ACC112 (cell line): ENCODE results near the gene FAM25A.
A peak's percentile ranks its signal among the peaks of the same experiment; 100 is the strongest.
"Not testable (repeated sequence)": the region's sequence is repeated elsewhere in the genome, so short reads cannot be mapped to it uniquely, and the experiment has no call there.

Experiments used
- H2AFZ ChIP-seq: fragments of 200-600 bp; sonication (generic); one replicate; pipeline ENCODE4 v1.6.0; 2017; ENCODE audit warnings: antibody characterized with exemption, low read length; ENCODE audit not compliant: unreplicated experiment
- H3K27ac ChIP-seq: fragments of 200-600 bp; sonication (generic); 2 replicates; pipeline ENCODE4 v1.5.1; 2014; ENCODE audit warnings: low read depth, mild to moderate bottlenecking, antibody characterized with exemption, low read length, moderate library complexity
- H3K27me3 ChIP-seq: fragments of 200-600 bp; sonication (generic); 2 replicates; pipeline ENCODE4 v1.6.1; 2014; ENCODE audit warnings: mild to moderate bottlenecking, antibody characterized with exemption, low read length, moderate library complexity, mixed read lengths; ENCODE audit not compliant: insufficient read depth
- H3K36me3 ChIP-seq: fragments of 200-600 bp; sonication (generic); 2 replicates; pipeline ENCODE4 v1.6.1; 2016; ENCODE audit warnings: mild to moderate bottlenecking, antibody characterized with exemption, low read length, moderate library complexity, mixed read lengths; ENCODE audit not compliant: insufficient read depth
- H3K4me1 ChIP-seq: fragments of 200-600 bp; sonication (generic); one replicate; pipeline ENCODE4 v1.6.1; 2016; ENCODE audit warnings: low read length, mixed read lengths; ENCODE audit not compliant: insufficient read depth, unreplicated experiment, control insufficient read depth
- H3K4me3 ChIP-seq: fragments of 200-600 bp; sonication (generic); 2 replicates; pipeline ENCODE4 v1.5.1; 2014; ENCODE audit warnings: mild to moderate bottlenecking, low read depth, low read length
- H3K79me2 ChIP-seq: fragments of 200-600 bp; sonication (generic); one replicate; pipeline ENCODE4 v1.6.0; 2016; ENCODE audit warnings: low read length; ENCODE audit not compliant: control insufficient read depth, unreplicated experiment, insufficient read depth

FAM25A gene

DNA sequence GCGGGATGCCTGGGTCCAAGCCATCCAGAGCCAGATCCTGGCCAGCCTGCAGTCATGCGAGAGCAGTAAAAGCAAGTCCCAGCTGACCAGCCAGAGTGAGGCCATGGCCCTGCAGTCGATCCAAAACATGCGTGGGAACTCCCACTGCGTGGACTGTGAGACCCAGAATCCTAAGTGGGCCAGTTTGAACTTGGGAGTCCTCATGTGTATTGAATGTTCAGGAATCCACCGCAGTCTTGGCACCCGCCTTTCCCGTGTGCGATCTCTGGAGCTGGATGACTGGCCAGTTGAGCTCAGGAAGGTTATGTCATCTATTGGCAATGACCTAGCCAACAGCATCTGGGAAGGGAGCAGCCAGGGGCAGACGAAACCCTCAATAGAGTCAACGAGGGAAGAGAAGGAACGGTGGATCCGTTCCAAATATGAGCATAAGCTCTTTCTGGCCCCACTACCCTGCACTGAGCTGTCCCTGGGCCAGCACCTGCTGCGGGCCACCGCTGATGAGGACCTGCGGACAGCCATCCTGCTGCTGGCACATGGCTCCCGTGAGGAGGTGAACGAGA is 10.9 kb upstream of the FAM25A start:
- not testable (repeated sequence) for H3K4me3 ChIP-seq, H3K27me3 ChIP-seq, H2AFZ ChIP-seq, H3K27ac ChIP-seq, H3K79me2 ChIP-seq, H3K4me1 ChIP-seq, H3K36me3 ChIP-seq

DNA sequence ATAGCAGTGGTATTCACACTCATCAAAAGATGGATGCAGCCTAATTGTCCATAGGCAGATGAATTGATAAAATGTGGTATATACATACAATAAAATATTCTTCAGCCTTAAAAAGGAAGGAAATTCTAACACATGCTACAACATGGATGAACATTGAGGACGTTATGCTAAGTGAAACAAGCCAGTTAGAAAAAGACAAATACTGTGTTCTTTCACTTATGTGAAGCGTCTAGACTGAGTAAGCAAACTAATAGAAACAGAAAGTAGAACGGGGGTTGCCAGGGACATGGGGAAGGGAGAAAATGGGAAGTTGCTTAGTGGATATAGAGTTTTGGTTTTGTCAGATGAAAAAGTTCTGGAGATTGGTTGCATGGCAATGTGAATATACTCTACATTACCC is 6.6 kb upstream of the FAM25A start:
- H3K4me1 ChIP-seq, H3K4me3 ChIP-seq: not testable (repeated sequence)

DNA sequence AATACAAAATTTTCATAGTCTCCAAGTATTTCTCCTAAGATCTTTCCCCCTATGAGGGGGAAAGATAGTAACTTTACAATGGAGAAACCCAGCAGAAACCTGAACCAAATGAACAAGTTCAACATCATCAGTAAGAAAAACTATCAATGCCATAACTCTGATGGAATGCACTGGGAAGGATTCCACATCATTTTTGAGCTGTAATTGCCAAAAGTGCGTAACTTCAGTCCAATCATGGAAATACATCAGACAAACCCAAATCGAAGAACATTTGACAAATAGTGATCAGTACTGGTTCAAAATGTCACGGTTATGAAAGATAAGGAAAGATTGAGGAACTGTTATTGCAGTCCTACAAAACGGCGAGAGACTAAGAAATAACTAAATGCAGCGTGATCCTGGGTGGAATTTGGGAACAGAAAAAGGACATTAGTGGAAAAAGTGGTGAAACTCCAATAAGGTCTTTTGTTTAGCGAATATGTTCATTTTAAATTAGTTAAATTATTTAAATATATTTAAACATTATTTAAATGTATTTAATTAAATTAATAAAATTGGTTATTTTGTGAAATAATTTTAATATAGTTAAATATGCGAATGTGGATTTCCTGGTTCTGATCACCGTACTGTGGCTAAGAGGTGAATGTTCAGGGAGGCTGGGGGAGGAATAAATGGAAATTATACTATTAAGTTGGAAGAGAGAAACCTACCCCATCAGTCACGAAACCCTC is 4.9 kb upstream of the FAM25A start:
- not testable (repeated sequence) for H2AFZ ChIP-seq, H3K27me3 ChIP-seq, H3K4me3 ChIP-seq, H3K79me2 ChIP-seq, H3K27ac ChIP-seq, H3K4me1 ChIP-seq, H3K36me3 ChIP-seq

More for the DNA sequence above, 6.6 kb upstream of the FAM25A start:
- not testable (repeated sequence) for H3K27ac ChIP-seq, H3K36me3 ChIP-seq, H3K27me3 ChIP-seq, H3K79me2 ChIP-seq, H2AFZ ChIP-seq

DNA sequence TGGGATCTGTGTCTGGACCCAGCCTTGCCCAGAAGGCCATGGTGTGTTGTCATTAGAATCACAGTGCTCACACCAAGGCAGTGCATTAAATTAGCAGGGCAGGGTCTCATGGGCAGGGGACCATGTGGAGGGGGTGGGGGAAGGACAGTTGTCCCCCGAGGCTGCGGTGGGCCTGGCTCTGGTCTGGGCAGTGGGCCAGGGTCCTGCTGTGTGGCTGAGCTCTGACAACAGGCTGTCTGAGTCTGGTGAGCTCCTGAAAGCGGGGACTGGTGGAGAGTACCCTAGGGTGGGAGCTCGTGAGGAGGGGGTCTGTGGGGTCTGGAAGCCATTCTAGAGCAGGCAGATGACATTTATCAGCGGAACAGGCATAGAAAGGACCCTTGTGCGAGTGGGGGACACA is 2.0 kb upstream of the FAM25A start:
- H3K27ac ChIP-seq, H3K4me1 ChIP-seq, H2AFZ ChIP-seq, H3K4me3 ChIP-seq, H3K79me2 ChIP-seq, H3K36me3 ChIP-seq, H3K27me3 ChIP-seq: not testable (repeated sequence)

DNA sequence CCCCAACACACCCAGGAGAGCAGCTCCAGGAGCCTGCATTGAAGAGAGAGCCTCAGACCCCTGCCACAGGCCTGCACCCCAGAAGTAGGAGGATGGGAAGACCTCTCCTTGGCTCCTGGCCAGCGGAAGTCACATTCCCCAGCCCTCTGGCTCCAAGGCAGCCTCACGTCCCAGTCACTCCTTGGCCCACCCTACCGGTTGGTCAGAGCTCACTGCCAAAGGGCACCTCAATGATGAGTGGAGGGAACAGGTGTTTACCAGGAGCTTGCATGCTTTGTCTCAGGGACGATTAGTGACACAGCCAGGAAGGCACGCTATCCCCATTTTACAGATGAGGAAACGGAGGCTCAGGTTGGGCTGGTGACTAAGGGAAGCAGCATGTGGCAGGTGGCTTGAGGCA is 1.0 kb upstream of the FAM25A start:
- not testable (repeated sequence) for H3K36me3 ChIP-seq, H3K27ac ChIP-seq, H2AFZ ChIP-seq, H3K4me3 ChIP-seq, H3K4me1 ChIP-seq, H3K79me2 ChIP-seq, H3K27me3 ChIP-seq

DNA sequence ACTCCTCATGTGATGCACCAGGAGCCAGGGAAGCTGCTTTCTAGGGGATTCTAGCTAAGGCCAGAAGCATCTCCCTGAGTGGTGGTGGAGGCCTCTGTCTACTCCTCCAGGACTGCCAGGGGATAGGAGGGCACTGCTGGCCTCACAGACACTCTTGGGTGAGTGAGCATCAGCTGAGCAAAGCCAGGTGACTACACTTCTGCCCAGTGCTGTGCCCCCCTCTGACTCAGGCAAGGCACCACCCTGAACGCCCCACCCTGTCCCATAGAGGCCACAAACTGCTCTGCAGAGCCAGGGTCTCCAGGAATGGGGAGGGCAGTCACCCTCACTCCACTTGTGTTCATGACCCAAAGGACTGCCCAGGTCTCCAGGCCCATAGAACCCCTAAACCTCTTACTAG is 590 bp upstream of the FAM25A start:
- H3K4me3 ChIP-seq, H3K27ac ChIP-seq, H2AFZ ChIP-seq, H3K79me2 ChIP-seq, H3K4me1 ChIP-seq, H3K36me3 ChIP-seq, H3K27me3 ChIP-seq: not testable (repeated sequence)

DNA sequence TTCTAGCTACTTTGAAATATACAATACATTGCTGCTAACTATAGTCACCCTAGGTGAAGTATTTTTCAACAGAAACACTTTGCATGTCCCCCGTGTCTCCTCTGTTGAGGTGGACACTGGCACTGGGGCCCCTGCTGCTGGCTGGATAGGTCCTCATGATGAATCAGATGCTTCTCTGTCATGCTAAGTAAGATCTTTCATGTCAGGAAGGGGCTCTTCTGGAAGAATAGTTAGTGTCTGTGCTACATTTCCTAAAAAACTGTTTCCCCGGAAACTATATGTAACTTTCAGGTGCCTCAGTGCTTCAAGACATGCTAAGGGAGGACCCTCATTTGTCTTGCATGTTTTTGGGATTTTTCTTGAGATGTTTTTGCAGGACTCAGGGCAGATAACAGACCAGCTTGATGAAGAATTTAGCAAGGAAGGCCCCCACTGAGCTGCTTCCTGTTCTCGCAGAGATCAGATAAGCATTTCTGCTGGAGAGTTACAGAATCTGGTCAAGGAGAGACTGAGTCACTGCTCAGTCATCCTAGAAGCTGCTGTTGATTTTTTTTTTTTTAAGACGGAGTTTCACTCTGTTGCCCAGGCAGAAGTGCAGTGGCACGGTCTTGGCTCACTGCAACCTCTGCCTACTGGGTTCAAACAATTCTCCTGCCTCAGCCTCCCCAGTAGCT is 5.3 kb downstream of the FAM25A start:
- not testable (repeated sequence) for H3K36me3 ChIP-seq, H3K79me2 ChIP-seq, H2AFZ ChIP-seq, H3K4me1 ChIP-seq, H3K27me3 ChIP-seq, H3K4me3 ChIP-seq
- H3K27ac ChIP-seq: peak overlapping the region; percentile 42

DNA sequence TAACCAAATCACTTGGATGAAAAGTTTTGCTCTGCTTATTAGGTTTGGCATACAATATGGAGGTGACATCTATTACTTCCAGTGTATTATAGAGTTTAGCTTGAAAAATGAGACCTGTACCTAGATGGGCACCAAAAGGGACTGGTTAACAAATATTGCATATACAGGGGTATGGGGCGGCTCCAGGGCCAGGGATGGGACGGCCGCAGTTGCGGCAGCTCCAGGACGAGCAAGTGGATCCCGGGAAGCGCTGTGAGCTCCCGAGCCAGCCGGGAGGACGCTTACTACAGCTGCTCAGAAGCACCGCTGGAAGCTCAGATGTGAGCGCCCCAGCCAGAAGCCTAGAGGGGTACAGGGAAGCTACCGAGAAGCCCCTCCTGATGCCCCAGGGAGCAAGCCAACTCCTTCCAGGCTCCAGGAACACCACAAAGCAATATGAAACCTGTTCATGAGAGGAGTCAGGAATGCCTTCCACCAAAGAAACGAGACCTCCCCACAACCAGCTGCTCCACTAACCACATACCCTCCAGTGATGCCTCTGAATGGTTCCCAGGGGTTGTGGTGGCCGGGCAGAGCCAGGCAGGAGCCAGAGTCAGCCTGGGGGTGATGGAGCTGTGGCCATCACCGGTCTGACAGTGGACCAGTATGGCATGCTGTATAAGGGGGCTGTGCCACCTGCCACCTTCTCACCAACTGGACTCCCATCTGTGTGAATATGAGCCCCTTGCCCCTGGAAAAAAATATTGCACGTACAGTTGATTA is 6.8 kb downstream of the FAM25A start:
- not testable (repeated sequence) for H3K4me3 ChIP-seq

DNA sequence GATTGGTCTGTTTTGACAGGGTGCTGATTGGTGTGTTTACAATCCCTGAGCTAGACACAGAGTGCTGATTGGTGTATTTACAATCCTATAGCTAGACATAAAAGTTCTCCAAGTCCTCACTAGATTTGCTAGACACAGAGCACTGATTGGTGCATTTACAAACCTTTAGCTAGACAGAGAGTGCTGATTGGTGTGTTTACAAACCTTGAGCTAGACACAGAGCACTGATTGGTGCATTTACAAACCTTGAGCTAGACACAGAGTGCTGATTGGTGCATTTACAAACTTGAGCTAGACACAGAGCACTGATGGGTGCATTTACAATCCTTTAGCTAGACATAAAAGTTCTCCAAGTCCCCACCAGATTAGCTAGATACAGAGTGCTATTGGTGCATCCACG is 10.3 kb downstream of the FAM25A start:
- not testable (repeated sequence) for H3K36me3 ChIP-seq, H3K27me3 ChIP-seq, H3K4me1 ChIP-seq, H3K4me3 ChIP-seq, H3K27ac ChIP-seq, H3K79me2 ChIP-seq, H2AFZ ChIP-seq

More for the DNA sequence above, 6.8 kb downstream of the FAM25A start:
- not testable (repeated sequence) for H2AFZ ChIP-seq, H3K27me3 ChIP-seq, H3K36me3 ChIP-seq, H3K79me2 ChIP-seq, H3K27ac ChIP-seq, H3K4me1 ChIP-seq

DNA sequence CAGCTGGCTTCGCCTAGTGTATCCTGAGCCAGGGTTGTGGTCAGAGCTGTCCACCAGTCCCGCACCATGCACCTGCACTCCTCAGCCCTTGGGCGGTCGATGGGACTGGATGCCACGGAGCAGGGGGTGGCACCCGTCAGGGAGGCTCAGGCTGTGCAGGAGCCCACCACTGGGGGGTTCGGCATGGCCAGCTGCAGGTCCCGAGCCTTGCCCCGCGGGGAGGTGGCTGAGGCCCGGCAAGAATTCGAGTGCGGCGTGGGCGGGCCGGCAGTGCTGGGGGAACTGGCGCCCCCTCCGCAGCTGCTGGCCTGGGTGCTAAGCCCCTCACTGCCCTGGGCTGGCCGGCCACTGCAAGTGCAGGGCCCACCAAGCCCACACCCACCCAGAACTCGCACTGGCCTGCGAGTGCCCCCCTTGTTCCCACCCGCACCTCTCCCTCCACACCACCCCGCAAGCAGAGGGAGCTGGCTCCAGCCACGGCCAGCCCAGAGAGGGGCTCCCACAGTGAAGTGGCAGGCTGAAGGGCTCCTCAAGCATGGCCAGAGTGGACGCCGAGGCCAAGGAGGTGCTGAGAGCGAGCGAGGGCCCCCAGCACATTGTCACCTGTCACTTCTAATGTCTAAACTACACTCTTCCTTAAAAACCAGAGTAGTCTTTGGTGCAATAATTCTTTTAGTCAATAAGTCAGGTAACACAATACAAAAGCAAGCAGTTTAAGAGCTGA is 11.0 kb downstream of the FAM25A start:
- no peaks in the 10 kb centered on the region for H3K27me3 ChIP-seq
- H3K4me3 ChIP-seq: no peak overlapping the region
- no peaks in the 10 kb centered on the region for H3K79me2 ChIP-seq
- H3K36me3 ChIP-seq: no peaks in the 10 kb centered on the region
- no peak overlapping the region for H2AFZ ChIP-seq
- no peak overlapping the region for H3K27ac ChIP-seq
- H3K4me1 ChIP-seq: peaks cover 2% of the 10 kb centered on the region
